Right renal pelvis (tissue), 4 donors: ENCODE results near the gene COPS6. TPM values are rescaled to one million over a fixed set of nuclear protein-coding genes. Genes with fewer than 3 reads are reported as not detected.

Experiments used
- DNase-seq, 4 donors: peaks; one replicate each; pipeline ENCODE4 v3.0.0-alpha.2; 2013; ENCODE audit warnings: low read depth in 4 of 4, low spot score in 3 of 4, missing footprints in 1 of 4
- polyA plus RNA-seq, 4 donors: library from polyadenylated mRNA; unstranded; fragments of 120-200 nt; gene quantifications; one replicate each; pipeline ENCODE4 v1.2.1, GENCODE V29; 2013; ENCODE audit not compliant: insufficient read length in 4 of 4

The COPS6 gene
- polyA plus RNA-seq, 4 donors, result 127 to 138 (median 134) TPM

DNA sequence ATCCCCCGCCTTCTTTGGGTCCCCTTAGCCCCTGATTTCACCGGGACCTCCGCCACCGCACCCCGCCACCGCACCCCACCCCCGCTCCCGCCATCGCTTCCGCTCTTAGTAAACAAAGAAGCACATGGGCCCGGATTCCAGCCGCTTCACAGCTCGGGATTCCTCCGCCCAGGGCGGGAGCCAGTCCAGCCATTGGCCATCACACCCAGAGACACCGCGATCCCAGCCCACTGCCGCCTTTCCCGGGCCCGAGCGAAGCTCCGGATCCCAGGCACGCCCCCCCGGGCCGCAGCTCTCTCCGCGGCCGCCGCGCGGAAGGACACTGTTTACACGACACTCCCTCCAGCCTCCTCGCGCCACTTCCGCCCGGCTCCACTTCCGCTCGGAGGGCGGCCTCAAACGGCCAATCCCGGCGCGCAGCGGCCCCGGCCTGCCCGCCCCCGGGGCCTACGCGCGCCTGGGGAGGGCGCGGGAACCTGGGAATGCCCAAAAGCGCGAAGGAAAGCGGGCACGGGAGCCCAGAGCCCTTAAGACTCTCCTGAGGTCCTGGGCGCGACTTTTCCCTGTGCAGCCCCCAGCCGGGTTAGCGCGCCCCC lies 11.7 kb downstream of the COPS6 start:
- DNase-seq, result peak; percentile 90 to 91 (median 90)

DNA sequence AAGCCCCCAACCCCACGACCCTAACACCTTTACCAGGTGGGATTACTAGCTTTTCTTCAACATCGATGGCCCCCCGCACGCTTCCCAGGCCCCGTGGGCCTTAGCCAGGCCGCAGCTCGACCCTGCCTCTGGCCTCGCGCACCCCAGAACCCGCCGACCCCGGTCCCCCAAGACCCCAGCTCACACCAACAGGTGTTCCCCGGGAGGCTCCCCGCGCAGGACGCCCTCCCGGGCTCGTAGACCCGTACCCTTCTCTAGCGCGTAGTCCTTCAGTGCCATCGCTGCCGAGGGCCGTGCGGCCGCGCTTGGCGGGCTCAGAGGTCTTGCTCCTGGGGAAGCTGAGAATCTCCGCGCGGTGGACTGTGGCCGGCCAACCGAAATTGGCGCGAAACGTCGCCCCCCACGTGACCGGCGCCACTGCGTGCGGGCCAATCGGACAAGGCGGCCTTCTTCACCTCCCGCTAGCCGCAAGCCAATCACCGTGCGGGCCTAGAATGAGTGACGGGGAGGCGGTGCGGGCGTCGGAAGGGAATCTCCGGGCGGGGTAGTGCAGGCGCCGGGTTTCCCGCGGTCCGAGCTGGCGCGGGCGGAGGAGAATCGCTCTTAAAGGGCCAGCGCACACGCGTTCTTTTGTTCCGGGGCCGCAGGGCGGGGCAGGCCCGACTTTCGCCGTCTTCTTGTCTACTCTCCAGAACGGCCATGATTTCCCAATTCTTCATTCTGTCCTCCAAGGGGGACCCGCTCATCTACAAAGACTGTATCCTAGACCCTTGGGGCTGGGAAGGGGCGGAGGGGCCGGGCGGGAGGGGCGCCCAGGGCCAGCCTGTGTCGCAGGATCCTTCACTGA lies 12.5 kb downstream of the COPS6 start, which contains the start of the genes AP4M1 and MCM7:
Gene AP4M1, plus strand, starts transcription at position 628 of the 847 bp plus-strand sequence. Its CDS starts 72 bp downstream, at position 700.
Gene MCM7, minus strand, starts transcription at position 382 of the 847 bp plus-strand sequence. Its CDS starts 103 bp downstream, at position 279.
- peak; percentile 90 to 98 (median 94) for DNase-seq

DNA sequence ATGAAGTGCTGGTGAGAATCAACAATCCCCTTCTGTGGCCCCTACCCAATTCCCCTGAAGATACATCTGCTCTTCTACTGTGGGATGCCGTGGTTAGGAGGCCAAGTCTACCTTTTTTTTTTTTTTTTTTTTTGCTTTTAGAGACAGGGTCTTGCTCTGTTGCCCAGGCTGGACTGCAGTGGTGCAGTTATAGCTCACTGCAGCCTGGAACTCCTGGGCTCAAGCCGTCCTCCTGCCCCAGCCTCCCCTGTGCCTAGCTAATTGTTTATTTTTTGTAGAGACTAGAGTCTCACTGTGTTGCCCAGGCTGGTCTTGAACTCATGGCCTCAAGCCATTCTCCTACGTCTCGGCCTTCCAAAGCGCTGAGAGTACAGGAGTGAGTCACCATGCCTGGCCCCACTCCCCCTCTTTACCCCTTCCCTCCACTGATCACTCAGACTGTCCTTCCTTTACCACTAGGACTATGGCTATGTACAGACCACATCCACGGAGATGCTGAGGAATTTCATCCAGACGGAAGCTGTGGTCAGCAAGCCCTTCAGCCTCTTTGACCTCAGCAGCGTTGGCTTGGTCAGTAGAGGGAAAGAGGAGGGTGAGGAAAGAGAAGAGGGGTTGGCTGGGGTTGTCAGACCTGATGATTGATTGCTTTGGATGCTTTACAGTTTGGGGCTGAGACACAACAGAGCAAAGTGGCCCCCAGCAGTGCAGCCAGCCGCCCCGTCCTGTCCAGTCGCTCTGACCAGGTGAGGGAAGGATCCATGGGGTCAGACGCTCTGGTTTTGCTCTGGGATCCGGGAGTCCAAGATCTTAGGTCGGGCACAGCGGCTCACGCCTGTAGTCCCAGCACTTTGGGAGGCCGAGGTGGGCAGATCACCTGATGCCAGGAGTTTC lies 14.4 kb downstream of the COPS6 start:
- no peak for DNase-seq

DNA sequence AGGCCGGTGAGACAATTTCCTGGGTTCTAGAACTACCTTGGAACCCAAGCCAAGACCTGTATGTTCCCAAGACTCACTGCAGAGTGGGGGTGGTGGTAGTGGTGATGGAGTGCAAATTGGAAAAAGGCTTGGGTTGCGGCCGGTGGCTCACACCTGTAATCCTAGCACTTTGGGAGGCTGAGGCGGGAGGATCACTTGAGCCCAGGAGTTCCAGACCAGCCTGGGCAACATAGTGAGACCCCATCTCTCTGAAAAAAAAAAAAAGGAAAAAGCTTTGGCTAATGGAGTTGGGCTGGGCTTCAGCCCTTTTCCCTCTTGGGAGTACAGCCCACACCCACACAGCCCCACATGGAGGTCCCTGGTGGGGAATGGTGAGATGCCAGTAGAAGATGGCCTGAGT lies 16.8 kb downstream of the COPS6 start:
- DNase-seq, result no peak

DNA sequence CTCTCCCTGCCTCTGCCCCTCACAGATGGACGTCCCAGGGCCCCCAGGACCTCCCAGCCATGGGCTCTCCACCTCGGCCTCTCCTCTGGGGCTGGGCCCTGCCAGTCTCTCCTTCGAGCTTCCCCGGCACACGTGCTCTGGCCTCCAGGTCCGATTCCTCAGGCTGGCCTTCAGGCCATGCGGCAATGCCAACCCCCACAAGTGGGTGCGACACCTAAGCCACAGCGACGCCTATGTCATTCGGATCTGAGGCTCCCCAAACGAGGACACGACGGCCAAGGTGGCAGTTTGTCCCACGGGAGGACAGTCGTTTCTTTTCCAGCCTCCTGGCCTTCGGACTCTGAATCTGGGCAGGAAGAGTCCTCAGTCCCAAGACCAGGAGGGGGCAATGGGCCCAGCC lies 17.9 kb downstream of the COPS6 start:
- no peak for DNase-seq

DNA sequence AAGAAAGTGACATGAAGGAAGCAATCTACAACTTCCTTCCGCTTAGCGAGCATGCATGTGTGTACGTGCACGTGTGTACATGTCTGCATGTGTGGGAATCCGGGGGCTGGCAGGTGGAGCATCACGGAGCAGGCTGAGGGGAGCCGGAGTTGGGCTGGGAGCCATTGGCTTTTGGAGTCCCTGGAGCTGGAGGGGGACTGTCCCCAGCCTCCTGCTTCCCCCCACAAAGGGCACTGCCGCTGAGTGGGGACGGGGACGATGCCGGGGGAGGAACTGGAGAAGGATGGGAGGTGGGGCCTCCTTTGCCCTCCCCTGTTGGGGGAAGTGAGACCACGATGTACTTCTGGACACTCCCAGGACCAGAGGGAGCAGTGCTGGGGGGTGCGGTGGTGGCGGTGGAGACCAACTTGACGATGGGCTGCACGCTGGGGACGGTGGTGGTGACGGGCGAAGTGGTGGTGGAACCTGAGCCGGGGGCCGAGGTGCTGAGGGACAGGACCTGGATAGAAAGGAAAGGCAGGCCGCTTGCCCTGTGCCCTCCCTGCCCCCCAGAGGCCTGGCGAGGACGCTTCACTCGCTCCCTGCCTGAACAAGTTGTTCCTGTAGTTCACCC lies 18.5 kb downstream of the COPS6 start:
- DNase-seq, result no peak

DNA sequence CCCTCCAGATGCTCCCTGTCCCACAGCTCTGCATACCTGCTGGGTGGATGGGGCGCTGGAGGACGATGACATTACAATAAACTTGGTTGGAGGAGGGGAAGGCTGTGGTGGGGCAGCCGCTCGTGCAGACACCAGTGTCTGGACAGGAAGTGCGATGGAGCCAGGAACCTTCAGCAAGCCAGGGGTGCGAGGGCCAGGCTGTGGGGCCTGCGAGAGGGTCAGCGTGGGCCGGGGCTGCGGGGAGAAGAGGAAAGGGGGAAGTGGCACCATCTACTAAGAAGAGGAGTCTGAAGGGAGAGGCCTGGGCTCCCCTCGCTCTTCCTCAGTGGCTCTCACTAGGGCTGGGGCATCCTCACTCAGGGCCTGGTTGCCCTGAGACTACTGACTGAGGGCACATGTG lies 19.1 kb downstream of the COPS6 start:
- DNase-seq, result no peak

DNA sequence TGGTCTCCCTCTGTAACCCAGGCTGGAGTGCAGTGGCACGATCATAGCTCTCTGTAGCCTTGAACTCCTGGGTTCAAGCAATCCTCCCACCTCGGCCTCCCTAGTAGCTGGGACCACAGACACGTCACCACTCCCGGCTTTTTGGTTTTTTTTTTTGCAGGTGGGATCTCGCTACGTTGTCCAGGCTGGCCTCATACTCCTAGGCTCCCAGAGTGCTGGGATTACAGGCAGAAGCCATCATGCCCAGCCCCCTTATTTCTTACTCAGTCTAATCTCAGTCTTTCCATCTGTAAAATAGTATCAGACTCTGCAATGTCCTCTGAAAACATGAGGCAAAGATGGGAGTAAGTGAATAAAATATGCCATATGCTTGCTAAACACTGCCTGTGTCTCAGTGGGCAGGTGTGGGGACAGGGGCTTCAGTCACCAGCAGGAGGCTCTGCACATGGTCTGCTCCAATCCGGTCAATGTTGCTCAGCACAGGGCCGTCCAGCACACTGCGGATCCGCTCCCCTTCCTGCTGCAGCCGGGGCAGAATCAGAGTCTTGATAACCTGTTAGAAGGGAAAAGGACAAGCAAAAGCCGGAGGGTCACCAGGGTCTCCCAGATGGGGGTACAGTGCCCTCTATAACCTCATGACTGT lies 20.9 kb downstream of the COPS6 start:
- DNase-seq, result no peak

DNA sequence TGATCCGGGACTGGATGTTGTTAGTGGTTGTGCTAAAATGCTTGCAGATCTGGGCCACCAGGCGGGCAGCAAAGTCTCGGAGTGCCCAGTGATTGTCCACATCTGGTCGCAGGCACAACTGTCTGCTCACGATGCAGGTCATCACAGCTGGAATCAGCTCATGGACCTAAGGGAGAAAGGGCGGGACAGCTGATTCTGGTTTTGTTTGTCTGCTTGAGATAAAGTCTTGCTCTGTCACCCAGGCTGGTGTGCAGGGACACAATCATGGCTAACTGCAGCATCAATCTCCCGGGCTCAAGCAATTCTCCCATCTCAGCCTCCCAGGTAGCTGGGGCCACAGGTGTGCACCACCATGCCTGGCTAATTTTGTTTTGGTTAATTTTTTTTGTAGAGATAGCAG lies 22.4 kb downstream of the COPS6 start:
- DNase-seq, result no peak

DNA sequence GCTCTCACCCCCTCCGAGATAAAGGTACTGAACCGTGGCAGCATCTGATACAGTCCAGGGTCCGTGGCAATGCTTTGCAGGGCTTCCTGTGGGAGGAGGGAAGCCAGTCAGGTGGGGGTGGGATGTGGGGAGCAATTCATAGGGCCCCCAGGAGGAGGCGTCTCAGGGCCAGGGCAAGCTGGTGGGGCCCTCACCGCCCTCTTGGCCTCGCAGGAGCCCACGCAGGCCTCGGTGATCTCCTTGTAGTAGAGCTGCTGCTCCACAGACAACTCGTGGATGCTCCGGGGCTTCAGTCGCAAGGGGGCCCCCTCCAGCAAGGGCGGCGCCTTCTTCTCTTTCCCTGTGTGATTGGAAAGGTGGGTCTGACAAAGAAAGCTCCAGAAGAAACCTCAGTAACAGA lies 23.1 kb downstream of the COPS6 start:
- DNase-seq, result no peak

DNA sequence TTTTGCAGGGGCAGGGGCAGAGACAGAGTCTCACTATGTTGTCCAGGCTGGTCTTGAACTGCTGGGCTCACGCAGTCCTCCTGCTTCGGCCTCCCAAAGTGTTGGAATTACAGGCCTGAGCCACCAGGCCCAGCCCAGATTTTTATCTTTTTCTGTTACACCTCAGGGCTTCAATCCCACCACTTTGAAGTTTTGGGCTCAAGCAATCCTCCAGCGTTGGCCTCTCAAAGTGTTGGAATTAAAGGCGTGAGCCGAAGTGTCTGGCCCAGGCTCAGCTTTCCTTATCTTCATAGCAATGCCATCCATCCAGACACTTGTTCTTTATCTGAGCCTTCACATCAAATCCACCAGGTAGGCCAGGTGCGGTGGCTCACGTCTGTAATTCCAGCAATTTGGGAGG lies 26.3 kb downstream of the COPS6 start:
- DNase-seq, result no peak

DNA sequence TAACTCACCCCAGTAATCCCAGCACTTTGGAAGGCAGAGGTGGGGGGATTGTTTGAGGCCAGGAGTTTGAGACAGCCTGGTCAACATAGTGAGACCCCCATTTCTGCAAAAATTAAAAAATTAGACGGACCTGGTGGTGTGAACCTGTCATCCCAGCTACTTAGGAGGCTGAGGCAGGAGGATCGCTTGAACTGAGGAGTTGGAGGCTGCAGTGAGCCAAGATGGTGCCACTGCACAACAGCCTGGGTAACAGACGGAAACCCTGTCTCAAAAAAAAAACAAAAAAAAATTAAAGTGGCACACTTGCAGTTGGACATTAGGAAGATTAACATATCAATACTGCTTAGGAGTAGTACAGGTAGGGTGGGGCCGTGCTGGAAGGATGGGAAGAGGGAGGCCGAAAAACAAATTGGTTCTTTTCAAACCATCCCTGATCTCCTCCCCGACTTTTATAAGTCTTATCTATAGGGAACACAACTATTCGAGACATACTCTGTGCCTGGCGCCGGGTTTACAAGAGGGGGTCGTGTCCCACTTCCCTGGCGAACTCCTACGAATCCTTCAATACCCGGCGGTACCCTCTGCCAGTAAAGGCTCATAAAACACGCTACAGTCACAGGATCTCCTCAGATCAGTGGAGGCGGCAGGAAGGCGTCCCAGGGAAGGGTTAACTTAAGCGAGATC lies 29.8 kb downstream of the COPS6 start:
- DNase-seq, result no peak

DNA sequence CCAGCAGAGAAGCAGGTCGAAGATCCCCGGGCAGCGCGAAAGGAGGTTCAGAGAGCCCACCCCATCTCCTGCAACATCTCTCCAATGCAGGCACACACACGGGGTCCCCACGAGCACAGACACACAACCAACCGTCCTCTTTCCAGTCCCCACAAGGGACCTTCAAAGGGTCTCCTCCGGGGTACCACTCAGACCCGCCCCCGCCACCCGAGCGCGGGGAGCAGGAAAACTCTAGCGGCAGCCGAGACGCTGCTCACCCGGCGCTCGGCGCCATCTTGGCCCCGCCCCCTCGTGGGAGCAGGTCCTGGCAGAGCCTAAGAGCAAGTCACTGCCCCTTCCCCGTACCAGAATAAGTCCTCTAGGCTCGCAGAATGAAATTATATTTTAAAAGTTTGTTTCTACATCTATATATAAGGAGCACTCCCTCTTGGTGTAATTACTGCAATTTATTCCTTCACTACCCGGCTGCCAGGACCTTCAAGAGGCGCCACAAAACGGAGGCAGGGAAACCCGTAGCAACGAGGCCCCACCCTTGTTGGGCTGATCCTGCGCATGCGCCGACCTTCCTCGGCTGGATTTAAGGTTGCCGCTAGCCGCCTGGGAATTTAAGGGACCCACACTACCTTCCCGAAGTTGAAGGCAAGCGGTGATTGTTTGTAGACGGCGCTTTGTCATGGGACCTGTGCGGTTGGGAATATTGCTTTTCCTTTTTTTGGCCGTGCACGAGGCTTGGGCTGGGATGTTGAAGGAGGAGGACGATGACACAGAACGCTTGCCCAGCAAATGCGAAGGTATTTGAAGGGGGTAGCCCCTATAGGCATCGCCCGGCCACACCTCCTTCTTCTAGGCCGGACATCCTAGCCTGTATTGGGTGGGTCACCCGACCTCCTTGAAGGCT lies 30.6 kb downstream of the COPS6 start, which contains the start of the genes CNPY4 and TAF6:
Gene CNPY4, plus strand, starts transcription at position 563 of the 898 bp plus-strand sequence. Its CDS starts 111 bp downstream, at position 674.
Gene TAF6, minus strand, starts transcription at position 287 of the 898 bp plus-strand sequence. CDS start 5,149 bp downstream, outside the sequence.
- peak; percentile 91 to 95 (median 94) for DNase-seq

DNA sequence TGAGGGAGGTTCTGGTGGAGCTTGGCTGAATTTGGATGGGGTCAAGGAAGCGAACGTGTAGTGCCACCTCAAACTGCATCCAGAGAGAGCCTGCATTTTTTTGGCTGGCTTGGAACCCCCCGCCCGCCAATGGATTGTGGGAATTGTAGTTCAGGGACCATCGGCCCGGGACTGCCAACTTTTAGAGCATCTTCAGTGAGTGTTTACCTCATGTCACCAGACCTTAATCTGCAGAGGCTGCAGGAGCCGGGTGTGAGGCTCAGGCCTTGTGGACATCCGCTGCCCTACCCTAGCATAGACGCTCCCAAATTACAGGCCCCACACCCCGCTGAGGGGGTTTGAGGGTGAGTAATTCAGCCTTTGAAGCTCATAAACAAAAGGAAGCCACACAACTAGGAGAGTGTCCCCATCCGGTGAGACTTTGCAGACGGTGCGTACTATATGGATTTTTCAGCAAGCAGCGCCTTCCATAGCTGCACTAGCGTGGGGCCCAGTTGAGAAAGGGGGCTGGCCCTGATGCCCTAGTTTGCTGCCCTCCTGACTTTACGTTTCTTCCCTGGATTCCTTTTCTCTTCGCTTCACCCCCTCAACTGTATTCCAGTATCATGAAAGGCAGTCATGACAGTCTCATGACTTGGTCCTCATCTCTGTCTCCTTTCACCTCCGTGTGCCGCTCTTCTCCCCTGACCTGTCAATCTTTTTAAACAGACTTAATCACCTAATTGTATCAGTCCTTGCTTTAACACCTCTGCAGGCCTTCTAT lies 31.4 kb downstream of the COPS6 start:
- DNase-seq, result no peak

DNA sequence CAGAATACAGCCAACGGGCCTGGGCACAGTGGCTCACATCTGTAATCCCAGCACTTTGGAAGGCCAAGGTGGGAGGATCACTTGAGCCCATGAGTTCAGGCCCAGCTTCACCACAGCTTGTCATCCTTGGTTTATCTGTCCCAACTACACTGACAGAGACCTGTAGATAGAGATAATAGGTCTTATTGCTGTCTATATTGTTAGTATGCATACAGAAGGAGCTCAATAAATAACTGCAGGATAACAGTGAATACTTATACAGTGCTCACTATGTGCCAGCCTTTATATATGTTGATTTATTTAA lies 31.9 kb downstream of the COPS6 start:
- DNase-seq, result no peak

DNA sequence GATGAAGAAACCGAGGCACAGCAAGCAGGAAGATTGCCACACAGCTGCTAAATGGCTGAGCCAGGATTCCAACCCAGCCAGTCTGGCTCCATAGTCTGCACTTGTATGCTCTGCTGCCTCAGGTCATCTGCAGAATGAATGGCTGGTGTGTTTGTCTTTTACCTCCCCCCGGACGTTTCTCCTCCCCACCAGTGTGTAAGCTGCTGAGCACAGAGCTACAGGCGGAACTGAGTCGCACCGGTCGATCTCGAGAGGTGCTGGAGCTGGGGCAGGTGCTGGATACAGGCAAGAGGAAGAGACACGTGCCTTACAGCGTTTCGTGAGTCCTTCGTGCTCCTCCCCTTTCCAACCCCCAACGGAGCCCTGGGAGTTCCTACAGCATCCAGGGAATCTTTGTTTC lies 33.3 kb downstream of the COPS6 start:
- no peak for DNase-seq

DNA sequence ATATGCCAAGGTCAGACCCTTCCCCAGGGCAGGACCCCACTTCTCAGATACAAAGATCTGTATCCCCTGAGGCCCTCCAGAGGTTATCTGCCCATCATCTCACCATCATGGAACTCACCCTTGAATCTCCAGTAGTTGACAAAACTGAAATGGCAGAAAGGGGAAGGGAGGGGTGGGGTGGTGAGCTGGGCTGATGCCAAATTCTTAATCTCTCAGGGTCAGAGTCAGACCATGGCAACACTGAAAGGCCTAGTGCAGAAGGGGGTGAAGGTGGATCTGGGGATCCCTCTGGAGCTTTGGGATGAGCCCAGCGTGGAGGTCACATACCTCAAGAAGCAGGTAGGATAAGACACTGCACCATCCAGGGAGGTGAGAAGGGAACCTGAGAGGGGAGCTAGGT lies 33.8 kb downstream of the COPS6 start:
- DNase-seq, result no peak
